HG03342 (cell line): Measurements from ENCODE around the gene AMZ2.
A peak's percentile ranks its signal among the peaks of the same experiment; 100 is the strongest.
"Not testable (repeated sequence)": the region's sequence is repeated elsewhere in the genome, so short reads cannot be mapped to it uniquely, and the experiment has no call there.

ENCODE experiments used
- ATAC-seq: cut with Tn5 transposase; IDR thresholded peaks from one replicate; pipeline ENCODE4 v1.9.1; 2021; ENCODE audit warnings: mild to moderate bottlenecking, moderate library complexity; ENCODE audit not compliant: unreplicated experiment

Gene AMZ2

DNA sequence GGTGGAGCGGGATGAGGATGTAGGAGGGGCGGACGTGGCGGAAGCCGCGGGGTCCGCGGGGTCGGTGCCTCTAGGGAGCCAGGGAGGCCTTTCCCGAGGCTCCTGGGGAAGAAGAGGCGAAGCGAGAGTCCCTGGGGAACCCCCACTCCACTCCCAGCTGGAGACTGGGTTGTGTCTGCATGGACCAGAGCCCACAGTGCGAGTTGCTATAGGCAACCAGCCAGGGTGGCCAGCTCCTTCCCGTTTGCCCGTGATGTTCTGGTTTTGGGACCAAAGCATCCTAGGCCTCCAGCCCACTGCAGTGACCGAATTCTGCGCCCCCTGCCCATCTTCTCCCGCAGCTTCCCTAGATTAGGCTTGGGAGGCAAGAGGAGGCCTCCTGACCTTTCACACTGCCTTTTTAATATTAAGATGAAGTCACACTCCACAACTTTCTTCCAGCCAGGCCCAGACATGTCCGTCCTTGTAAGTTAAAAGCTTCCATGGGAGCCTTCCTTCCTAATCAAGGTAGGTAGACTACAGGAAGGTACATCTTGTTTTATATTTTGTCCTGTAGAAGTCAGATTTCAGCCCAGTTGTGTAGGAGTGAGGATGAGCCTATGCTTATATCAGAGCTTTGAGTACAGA lies 469 bp downstream of the AMZ2 start:
- ATAC-seq, result peak; percentile 35

DNA sequence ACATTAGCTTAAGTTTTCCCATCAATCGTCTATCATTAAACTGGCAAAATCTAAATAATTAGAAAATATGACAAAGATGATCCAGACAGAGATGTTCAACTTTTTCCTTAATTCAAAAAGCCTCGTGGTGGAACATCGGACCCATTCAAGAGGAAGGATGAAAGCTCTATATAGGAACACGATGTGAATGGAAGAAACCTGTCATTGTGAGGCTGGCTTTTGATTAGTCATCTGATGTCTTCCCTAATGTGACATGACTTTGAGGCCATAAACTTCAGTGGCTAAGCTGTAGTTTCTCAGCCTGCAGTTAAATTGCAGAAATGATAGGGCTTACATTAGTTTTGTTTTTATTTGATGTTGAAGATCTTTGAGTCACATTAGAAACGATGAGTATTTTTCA lies 1.0 kb downstream of the AMZ2 start:
- ATAC-seq, result no peak

DNA sequence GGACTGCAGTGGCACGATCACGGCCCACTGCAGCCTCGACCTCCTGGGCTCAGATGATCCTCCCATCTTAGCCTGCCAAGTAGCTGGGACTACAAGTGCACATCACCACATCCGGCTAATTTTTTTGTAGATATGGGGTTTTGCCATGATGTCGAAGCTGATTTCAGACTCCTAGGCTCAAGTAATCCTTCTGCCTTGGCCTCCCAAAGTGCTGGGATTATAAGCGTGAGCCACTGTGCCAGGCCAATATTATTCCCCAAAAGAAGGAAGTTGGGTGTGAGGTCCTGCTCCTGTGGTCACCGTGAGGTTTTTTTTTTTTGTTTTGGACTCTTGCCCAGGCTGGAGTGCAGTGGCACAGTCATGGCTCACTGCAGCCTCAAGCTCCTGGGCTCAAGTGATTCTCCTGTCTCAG lies 1.5 kb downstream of the AMZ2 start:
- no peak for ATAC-seq

DNA sequence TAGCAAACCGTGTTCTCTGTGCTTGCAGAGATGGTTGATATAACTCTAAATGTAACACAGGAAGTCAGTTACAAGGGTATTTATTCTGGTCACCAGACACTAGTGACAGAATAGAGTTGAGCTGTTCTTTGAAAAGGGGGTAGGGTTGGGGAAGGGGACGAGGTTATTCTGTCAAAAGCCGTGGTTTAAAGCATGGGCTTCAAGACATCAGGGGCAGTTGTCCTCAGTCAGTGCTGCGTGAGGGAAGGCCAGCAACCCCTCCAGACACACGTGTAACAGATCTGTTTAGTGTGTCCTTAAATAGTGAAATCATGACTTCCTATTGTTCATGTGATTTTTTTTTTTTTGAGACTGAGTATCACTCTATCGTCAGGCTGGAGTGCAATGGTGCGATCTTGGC lies 5.6 kb downstream of the AMZ2 start:
- ATAC-seq, result not testable (repeated sequence)

DNA sequence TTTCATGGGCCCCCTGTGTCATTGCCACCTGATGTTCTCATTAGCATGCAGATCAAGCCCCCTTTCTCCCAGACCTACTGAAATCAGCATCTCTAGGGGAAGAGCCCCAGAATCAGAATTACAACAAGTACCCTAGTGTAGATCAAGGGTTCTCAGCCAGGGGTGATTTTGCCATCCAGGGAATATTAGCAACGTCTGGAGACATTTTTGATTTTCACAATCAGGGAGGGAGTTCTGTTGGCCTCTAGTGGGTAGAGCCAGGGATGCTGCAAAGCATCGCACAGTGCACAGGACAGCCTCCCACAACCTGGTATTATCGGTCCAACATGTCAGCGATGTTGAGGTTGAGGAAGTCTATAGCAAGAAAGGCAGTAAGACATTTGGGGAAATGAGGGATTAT lies 7.3 kb downstream of the AMZ2 start:
- ATAC-seq, result no peak

DNA sequence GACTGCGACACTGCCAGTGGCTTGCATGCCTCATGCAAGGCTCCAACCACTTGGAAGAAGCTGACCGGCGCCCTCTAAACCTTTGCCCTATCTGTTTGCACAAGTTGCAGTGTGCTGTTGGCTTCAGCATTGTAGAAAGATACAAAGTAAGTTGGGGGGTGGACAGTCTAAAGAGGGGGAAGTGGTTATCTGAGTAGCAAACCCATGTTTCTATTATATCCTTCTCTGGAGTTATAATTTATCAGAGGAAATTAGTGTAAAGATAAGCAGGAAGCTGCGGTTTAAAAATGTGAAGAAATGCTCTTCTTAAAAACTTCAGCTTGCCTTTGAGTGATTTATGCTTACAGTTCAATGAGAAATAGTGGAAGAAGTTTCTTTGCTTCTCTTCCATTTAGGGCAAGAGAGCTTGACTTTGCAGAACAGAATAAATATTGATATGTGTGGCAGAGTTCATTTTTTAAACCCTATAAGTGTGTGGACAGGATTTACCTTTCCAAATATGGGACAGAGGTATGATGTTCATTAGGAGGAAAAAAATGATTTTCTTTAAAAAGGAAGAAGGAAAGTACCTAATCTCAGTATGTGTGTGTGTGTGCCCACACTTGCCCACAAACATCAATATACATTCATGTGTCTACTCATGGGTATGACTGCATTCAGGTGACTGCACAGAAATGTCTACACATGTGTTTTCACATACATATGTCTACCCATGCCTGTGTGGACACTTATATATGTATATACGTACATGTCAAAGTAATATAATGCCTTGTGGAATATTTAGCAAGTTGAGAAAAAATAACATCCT lies 8.1 kb downstream of the AMZ2 start:
- no peak for ATAC-seq

DNA sequence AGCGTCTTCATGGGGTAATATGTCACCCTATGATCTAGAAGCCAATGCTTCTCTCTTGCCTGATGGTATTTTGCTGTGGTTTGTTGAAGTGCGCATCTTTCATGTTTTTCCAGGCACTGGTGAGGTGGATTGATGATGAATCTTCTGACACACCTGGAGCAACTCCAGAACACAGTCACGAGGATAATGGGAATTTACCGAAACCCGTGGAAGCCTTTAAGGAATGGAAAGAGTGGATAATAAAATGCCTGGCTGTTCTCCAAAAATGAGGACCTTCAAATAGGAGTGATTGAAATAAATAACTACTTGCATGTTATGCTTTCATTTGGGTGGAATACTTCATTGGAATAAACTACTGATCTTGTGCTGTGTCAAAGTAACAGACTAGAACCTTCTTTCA lies 8.9 kb downstream of the AMZ2 start:
- ATAC-seq, result not testable (repeated sequence)

DNA sequence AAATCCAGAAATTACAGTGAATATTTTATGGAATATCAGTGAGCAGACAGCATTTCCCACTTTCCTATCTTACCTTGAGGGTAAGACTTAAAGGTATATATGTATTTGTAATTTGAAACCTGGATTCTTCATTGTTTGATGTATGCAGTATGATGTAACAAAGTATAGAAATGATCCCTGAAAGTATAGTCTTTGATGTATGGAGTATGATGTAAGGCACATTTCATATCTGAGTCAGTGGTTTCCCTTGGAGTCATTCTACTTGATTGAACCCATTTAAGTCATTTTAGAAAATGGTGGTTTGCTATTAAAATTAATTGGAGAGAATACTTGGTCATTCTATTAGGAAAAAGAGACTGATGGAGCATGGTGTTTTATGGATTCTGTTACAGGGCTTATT lies 10.1 kb downstream of the AMZ2 start:
- ATAC-seq, result no peak

DNA sequence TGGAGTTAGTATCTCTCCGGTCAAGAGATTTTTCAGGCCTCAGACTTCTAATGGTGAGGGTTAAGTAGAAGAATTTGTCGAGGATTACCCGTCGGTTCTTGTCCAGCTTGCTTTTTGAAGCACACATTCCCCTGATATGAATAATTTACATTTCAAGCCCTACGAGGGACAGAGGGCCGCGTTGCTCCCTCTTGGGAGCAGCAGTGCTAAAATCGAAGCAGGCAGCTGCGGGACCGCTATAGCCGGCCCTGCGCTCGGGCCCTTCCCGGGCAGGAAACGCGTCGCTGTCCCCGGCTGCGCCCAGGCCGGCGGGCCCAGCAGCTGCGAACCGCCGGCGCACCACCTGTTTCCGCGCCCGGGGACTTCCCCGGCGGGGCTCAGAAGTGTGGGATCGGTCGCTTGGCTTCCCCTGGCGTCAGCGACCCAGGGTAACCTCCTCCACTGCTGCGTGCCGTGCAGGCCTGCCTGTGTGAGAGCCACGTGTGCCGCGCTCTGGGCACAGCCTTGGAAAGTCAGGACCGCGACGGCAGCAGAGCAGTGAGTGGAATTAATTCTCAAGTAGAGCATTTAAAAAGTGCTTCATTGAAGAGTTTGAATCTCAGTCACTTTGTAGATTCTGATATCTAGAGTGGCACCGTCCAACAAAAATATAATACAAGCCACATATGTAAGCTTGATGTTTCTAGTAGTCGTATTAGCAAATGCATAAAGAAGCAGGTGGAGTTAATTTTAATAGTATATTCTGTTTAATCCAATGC lies 11.2 kb downstream of the AMZ2 start:
- peak; percentile 79 for ATAC-seq

DNA sequence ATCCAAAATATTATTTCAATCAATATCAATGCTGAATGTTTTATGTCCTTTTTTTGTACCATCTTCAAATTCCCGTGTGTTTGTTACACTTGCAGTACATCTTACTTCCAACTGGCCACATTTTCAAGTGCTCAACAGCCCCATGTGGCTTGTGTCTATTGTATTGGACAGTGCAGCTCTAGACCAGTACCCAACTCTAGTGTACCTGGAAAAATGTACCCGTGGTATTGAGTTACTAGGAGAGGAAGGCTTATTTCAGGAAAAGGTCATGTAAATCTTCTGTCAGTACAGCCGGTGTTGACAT lies 11.8 kb downstream of the AMZ2 start:
- ATAC-seq, result not testable (repeated sequence)

DNA sequence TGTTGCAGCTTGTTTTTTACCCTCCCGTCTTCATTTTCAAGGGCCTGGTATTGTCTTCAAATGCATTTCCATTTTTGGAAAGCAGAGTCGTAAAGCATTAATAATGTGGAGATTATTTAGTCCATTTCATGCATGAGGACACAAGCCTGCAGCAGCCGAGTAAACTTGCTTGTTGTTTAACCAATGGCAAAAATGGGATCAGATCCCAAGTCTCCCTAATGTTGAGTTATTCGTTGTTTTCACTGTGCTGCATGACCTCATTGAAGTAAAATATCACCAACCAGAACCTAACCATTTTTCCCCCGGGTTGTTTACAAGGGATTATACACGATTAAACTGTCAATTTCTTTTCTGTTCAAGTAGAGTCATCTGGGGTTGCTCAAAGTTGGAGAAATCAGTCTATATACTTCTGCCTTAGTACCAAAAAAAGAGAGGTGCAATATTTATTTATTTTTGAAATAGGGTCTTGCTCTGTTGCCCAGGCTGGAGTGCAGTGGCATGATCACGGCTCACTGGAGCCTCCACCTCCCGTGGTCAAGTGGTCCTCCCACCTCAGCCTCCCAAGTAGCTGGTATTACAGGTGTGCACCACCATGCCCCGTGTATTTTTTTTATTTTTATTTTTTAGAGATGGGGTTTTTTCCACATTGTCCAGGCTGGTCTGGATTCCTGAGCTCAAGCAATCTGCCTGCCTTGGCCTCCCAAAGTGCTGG lies 12.4 kb downstream of the AMZ2 start:
- ATAC-seq, result no peak

DNA sequence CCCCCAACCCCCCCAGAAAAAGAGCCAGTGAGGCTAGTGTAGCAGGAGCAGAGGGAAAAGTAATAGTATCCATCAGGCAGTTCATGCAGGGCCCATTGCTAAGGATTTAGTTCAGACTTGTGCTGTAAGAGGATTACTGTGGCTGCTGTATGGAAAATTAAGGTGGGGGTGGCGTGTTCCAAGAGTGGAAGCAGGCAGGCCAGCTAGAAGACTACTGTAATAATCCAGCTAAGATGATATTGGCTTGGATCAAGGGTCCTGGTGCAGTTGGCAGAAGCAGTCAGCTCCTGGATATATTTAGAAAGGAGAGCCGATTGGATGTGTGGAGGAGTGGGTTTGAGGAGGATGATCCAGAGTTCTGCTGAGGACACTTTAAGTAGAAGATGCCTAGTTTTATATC lies 14.6 kb downstream of the AMZ2 start:
- ATAC-seq, result not testable (repeated sequence)

DNA sequence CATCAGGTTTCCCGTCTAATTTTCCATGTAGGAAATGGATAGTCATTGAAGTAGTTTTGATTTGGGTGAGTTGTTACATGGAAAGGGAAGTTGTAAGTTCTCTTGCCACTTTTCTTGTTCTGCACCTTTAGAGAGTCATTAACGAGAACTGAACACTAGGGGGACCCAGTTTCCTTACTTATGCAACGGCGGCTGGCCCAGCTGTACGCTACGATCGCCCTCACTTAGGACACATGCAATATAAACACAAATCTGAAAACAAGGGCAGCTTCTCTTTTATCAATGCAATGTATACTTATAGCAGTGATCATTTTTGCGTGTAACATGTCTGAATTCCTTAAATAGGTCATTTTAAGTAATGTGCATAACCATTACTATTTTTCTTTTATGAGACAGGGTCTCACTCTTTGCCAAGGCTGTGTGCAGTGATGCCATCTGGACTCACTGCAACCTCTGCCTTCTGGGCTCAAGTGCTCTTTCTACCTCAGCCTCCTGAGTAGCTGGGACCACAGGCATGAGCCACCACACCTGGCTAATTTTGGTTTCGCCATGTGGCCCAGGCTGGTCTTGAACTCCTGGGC lies 15.3 kb downstream of the AMZ2 start:
- ATAC-seq, result peak; percentile 43

DNA sequence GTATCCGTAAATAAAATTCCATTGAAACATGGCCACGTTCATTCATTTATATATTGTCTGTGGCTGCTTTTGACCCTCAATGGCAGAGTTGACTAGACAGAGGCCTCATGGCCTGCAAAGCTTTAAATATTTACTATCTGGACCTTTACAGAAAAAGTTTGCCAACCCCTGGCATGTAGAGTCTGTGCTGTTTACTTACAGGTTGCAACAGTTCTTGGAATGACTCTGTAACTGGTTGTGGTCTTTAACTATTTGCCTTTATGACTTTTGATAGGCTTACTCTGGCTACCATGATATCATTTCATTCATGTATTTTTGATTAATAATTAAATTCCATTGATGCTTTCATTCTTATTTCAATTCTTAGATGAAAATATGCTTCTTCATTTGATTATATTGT lies 18.0 kb downstream of the AMZ2 start:
- not testable (repeated sequence) for ATAC-seq

DNA sequence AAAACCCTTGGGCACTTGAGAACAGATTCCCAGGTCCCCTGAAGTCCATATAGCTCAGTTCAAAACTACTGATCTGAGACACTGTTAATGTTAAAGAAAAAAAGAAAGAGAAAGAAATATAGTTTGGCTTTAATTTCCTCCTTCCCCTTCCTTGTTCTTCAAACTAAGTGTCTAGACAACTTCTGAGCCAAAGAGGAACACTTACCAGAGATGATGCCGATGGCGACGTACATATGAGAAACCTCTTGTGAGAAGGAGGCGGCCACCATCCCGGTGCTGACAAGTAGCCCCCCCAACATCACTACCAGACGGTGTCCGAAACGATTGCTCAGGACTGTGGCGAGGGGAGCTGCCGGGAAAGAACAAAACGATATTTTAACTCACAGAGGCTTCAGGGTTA lies 25.9 kb downstream of the AMZ2 start:
- ATAC-seq, result no peak

DNA sequence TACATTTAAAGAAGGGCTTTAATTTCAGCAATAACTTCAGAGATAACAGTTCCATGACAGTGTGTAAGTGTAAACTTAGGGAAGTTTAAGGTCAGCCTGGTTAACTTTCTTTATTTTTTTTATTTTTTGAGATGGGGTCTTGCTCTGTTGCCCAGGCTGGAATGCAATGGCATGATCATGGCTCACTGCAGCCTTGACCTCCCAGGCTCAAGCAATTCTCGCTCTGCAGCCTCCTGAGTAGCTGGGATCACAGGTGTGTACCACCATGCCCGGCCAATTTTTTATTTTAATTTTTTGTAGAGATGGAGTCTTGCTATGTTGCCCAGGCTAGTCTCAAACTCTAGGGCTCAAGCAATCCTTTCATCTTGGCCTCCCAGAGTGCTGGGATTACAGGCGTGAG lies 28.5 kb downstream of the AMZ2 start:
- not testable (repeated sequence) for ATAC-seq

DNA sequence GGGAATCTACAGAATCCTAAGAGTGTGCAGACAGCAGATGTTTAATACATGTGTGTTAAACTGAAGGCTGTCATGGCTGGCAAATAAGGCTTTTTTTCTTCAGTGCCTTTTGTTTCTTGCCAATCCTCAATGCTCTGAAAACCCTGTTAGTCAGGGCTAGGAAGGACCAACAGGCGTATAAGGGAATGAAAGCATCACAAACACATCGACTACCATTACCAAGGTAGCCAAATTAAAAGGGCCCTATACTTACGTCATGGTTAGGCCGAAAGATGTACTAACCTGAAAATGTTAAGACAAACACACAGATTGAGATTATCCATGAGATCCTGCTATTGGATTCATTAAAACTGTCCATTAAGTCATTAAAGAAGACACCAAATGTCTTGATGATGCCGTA lies 30.0 kb downstream of the AMZ2 start:
- ATAC-seq, result no peak

DNA sequence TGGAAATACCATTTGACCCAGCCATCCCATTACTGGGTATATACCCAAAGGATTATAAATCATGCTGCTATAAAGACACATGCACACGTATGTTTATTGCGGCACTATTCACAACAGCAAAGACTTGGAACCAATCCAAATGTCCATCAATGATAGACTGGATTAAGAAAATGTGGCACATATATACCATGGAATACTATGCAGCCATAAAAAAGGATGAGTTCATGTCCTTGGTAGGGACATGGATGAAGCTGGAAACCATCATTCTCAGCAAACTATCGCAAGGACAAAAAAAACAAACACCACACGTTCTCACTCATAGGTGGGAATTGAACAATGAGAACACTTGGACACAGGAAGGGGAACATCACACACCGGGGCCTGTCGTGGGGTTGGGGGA lies 34.1 kb downstream of the AMZ2 start:
- ATAC-seq, result not testable (repeated sequence)

DNA sequence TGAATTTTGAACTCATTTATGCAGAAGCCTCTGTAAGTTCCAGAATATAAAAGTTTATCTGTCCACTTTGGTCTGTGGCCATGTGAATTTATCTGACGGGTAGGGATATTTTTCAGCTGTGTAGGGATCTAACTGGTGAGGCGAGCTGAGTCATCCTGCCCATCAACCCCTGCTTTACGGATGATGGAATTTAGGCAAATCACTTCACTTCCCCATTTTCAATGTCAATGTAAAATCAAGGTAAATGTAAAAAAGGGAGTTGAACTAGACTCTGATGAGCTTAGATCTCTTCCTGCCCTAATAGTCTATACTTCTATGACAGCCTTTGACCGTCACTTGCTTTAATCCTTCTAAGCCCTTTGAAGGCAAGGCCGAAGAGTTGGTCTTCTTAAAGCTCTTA lies 40.5 kb downstream of the AMZ2 start:
- peak; percentile 16 for ATAC-seq

DNA sequence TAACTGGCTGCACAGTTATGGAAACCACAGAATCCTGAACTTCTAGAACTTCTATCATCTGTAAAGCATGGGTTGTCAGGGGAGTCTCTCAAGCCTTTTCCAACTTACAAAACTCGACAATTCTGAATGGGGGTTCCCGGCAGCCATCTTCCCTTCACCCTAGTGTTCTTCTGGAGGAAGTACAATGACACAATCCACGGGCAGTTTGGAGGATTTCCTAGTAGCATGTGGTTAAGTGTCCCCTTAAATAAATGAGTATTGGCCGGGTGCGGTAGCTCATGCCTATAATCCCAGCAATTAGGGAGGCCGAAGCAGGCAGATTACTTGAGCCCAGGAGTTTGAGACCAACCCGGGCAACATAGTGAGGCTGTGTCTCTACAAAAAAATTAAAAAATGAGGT lies 41.0 kb downstream of the AMZ2 start:
- ATAC-seq, result no peak

DNA sequence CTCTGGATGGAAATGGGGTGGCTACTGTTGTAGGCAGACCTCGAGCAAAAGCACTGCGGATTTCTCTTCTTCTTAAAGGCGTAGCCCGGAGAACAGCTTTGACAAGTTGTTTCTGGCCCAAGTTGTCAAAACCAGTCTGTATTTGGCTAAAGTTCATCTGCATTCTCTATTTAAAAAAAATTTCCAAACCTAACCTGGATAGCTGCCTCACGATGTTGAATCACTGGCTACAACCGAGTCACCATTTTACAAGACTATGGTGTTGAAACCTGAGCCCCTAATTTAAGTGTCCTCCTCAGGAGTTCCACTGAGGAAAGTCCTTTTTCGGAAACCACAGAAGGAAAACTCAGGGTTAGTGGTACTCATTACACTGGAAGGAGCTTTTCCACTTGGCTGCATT lies 41.6 kb downstream of the AMZ2 start:
- ATAC-seq, result no peak
